ENCODE measurements around the gene DPPA5.

- no peak for TF ChIP-seq EP300 (IDR thresholded peaks at IDR 0.05)
- no peak for TF ChIP-seq POLR2A (IDR thresholded peaks at IDR 0.05)
- no peak for TF ChIP-seq CTCF (IDR thresholded peaks at IDR 0.05)
These were observed 46.6 kb upstream of the DPPA5 start for GRCh38 chr6:73400656-73401055.

All from suprapubic skin (tissue), 3 donors.